PC-3 (cell line): Measurements from ENCODE around the gene FEN1. TPM values are rescaled to one million over a fixed set of nuclear protein-coding genes. Genes with fewer than 3 reads are reported as not detected.
A peak's percentile ranks its signal among the peaks of the same experiment; 100 is the strongest.

Experiments used
- ATAC-seq: fragments of 200-7000 bp; cut with Tn5 transposase; 2 replicates; pipeline ENCODE4 v1.9.1; 2020; ENCODE audit warnings: mild to moderate bottlenecking, moderate library complexity
- BruUV-seq: library from RNA; stranded (reverse); fragments of 400-500 nt; replicated peaks from 2 replicates; lab custom pipeline; 2021; lab: Mats Ljungman, UMichigan
- CTCF ChIA-PET: fragments of 300-600 bp; sonication (Branson Sonifier 250); formaldehyde crosslinking; loops from one replicate; lab custom pipeline; 2022; ENCODE audit warnings: antibody characterized with exemption; lab: Charles Lee
- POLR2A ChIA-PET: fragments of 300-600 bp; sonication (Branson Sonifier 250); formaldehyde crosslinking; loops from one replicate; lab custom pipeline; 2022; ENCODE audit warnings: antibody characterized with exemption; ENCODE audit not compliant: unreplicated experiment; lab: Charles Lee
- DNase-seq: peaks from one replicate; pipeline ENCODE4 v3.0.0-alpha.2; 2015
- H2AFZ ChIP-seq: fragments of 300-600 bp; sonication (generic); 2 replicates; pipeline ENCODE4 v1.6.0; 2016; ENCODE audit warnings: antibody characterized with exemption, low read length
- H3F3A ChIP-seq: fragments of 300-600 bp; sonication (generic); one replicate; pipeline ENCODE4 v1.6.0; 2017; ENCODE audit warnings: antibody characterized with exemption, low read length, control low read depth, mild to moderate bottlenecking; ENCODE audit not compliant: unreplicated experiment
- H3K27ac ChIP-seq: fragments of 300-600 bp; sonication (generic); 2 replicates; pipeline ENCODE4 v1.5.1; 2016; ENCODE audit warnings: mild to moderate bottlenecking, low read length
- H3K27me3 ChIP-seq: fragments of 300-600 bp; sonication (generic); 2 replicates; pipeline ENCODE4 v1.6.1; 2016; ENCODE audit warnings: low read length, mixed read lengths
- H3K36me3 ChIP-seq: fragments of 300-600 bp; sonication (generic); 2 replicates; pipeline ENCODE4 v1.6.1; 2016; ENCODE audit warnings: low read depth, mixed run types, low read length, mixed read lengths
- H3K4me1 ChIP-seq: fragments of 300-600 bp; sonication (generic); 2 replicates; pipeline ENCODE4 v1.5.1; 2016; ENCODE audit warnings: low read length; ENCODE audit not compliant: insufficient read depth
- H3K4me2 ChIP-seq: fragments of 300-600 bp; sonication (generic); 2 replicates; pipeline ENCODE4 v1.6.0; 2016; ENCODE audit warnings: low read length
- H3K4me3 ChIP-seq: fragments of 300-600 bp; sonication (generic); 2 replicates; pipeline ENCODE4 v1.5.1; 2016; ENCODE audit warnings: mild to moderate bottlenecking, low read length, mixed read lengths
- H3K79me2 ChIP-seq: fragments of 300-600 bp; sonication (generic); 2 replicates; pipeline ENCODE4 v1.6.1; 2017; ENCODE audit warnings: low read length, mixed read lengths
- H3K9ac ChIP-seq: fragments of 300-600 bp; sonication (generic); 2 replicates; pipeline ENCODE4 v1.6.0; 2016; ENCODE audit warnings: mild to moderate bottlenecking, low read length
- H3K9me2 ChIP-seq: fragments of 300-600 bp; sonication (generic); replicated peaks from 2 replicates; pipeline ENCODE4 v1.6.1; 2016; ENCODE audit warnings: mixed run types, low read length, mixed read lengths
- H3K9me3 ChIP-seq: fragments of 300-600 bp; sonication (generic); 2 replicates; pipeline ENCODE4 v1.6.1; 2016; ENCODE audit warnings: low read length, mixed read lengths
- H4K20me1 ChIP-seq: fragments of 300-600 bp; sonication (generic); 2 replicates; pipeline ENCODE4 v1.6.1; 2016; ENCODE audit warnings: low read length, mixed read lengths
- CTCF ChIP-seq: fragments of 300-600 bp; sonication (generic); conservative IDR thresholded peaks from 2 replicates; pipeline ENCODE4 v1.5.1; 2017; ENCODE audit warnings: antibody characterized with exemption, low read depth, mild to moderate bottlenecking, low read length
- EZH2 ChIP-seq: fragments of 300-600 bp; sonication (generic); IDR thresholded peaks from one replicate; pipeline ENCODE4 v1.6.1; 2017; ENCODE audit warnings: antibody characterized with exemption, mild to moderate bottlenecking, low read length; ENCODE audit not compliant: unreplicated experiment
- EZH2phosphoT487 ChIP-seq: fragments of 300-600 bp; sonication (generic); IDR thresholded peaks from 2 replicates; pipeline ENCODE4 v1.6.1; 2018; ENCODE audit warnings: mild to moderate bottlenecking, antibody characterized with exemption, low read length, borderline replicate concordance
- intact Hi-C: fragments of 100-400 bp; cut with micrococcal nuclease; formaldehyde crosslinking; loops from 2 replicates; pipeline ENCODE4 v1.9.0; 2023
- total RNA-seq: library from RNA; depleted of rRNA; stranded (reverse); fragments of >200 nt; gene quantifications from 2 replicates; pipeline ENCODE4 v1.2.3, GENCODE V29; 2014

The FEN1 gene
- total RNA-seq, 1 experiment from 2014 or later: 132 TPM

DNA sequence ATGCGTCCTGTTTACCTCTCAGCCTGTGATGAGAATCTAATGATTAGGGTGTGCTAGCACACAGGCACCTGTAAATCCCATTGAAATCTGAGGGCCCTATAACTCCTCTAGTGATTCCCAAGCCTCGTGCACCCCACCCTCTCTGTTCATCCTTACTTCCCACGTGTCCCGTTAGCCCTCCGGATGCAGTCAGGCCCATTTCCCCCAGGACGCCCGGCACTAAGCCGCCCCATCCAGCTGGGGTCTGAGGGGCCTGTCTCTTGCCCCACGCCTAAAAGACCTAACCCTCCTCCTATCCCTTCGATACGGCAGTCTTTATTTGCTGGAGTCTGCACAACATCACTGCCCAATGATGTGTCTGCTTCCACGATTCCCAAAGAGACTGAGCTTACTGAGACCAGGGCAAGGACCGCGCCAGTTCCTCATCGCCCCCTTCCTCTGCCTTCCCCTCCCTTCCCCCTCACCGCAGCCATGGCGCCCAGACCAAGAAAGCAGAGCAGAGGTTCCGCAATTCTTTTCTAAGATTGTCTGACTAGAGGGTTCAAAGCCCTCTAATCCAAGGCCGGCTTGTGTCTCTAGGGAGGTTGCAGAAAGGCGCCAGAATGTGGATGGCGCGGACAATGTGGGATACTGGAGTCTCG is 34.3 kb downstream of the FEN1 start:
- BruUV-seq: TSS peak; percentile 87
- H3K79me2 ChIP-seq: peaks cover 55% of the 10 kb centered on the region
- ATAC-seq (no peak; the same call in 1 of the 2 replicates), DNase-seq (no peak)
- H4K20me1 ChIP-seq: peaks cover 24% of the 10 kb centered on the region; the same call in 1 of the 2 replicates
- peak overlapping the region; percentile 88 for H3K4me3 ChIP-seq
- TF ChIP-seq EZH2phosphoT487 (no peak), CTCF (no peak), EZH2 (no peak)
- ChIA-PET CTCF (no interaction called here), POLR2A (no interaction called here)
- no peaks in the 10 kb centered on the region for H3K9me2 ChIP-seq
- H3K4me2 ChIP-seq: peak overlapping the region; percentile 90
- peak overlapping the region; percentile 81 for H2AFZ ChIP-seq
- no peaks in the 10 kb centered on the region for H3K27me3 ChIP-seq
- peaks cover 21% of the 10 kb centered on the region for H3K4me1 ChIP-seq
- no peaks in the 10 kb centered on the region for H3K9me3 ChIP-seq
- intact Hi-C loops: no loop called here
- no peaks in the 10 kb centered on the region for H3K36me3 ChIP-seq
- peak overlapping the region; percentile 80 for H3K9ac ChIP-seq
- peak overlapping the region; percentile 80 for H3K27ac ChIP-seq
- no peaks in the 10 kb centered on the region for H3F3A ChIP-seq

- Histone ChIP-seq H2AFZ (peak within 1 kb of the TSS; percentile 81), H3K4me1 (peaks cover 21% of the 10 kb centered on the region), H3K27ac (peak within 1 kb of the TSS; percentile 80), H3F3A (no peaks in the 10 kb centered on the region), H3K4me3 (peak within 1 kb of the TSS; percentile 88), H3K9me2 (no peaks in the 10 kb centered on the region), H3K79me2 (peaks cover 59% of the 10 kb centered on the region), H3K4me2 (peak within 1 kb of the TSS; percentile 90), H4K20me1 (peaks cover 31% of the 10 kb centered on the region; the same call in 1 of the 2 replicates), H3K27me3 (no peaks in the 10 kb centered on the region), H3K9ac (peak within 1 kb of the TSS; percentile 80), H3K9me3 (no peaks in the 10 kb centered on the region), H3K36me3 (no peaks in the 10 kb centered on the region)
- peak; percentile 93 for DNase-seq
- ChIA-PET CTCF (no interaction called here), POLR2A (interaction anchor here (0.7 to 1.6 kb wide), 3 partner anchors 12 to 20 kb away, joined by 3 to 10 read pairs (median 8); no protein-coding TSS in a partner anchor)
- ATAC-seq: peak; percentile 82
- TF ChIP-seq EZH2 (no peak), CTCF (no peak), EZH2phosphoT487 (peak; percentile 84)
- no TSS peak for BruUV-seq
- intact Hi-C loops: no loop called here
Measured at GRCh38 chr11:61827571-61828378, 35.1 kb downstream of the FEN1 start, which contains the start of gene FADS2. TSS of gene FADS2 (plus strand) at chr11:61828300. CDS start at chr11:61828391, 91 bp downstream.
